ENCODE measurements around the gene BCL7C. TPM values are rescaled to one million over a fixed set of nuclear protein-coding genes. Genes with fewer than 3 reads are reported as not detected.
A peak's percentile ranks its signal among the peaks of the same experiment; 100 is the strongest.
"Not testable (repeated sequence)": the region's sequence is repeated elsewhere in the genome, so short reads cannot be mapped to it uniquely, and the experiment has no call there.

The BCL7C gene
- total RNA-seq, 1 experiment from 2014 or later: 45.8 TPM

DNA sequence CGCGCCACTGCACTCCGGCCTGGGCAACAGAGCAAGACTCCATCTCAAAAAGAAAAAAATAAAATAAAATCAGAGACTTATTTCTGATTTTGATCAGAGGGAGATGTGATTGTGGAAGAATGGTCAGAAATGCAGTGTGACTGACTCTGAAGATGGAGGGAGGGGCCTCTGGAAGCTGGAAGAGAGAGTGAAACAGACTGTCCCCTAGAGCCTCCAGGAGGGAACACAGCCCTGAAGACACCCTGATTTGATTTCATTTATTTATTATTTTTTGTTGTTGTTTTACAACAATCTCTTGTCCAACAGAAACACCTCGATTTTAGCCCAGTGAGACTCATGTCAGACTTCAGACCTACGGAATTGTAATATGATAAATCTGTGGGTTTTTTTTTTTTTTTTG lies 26.1 kb downstream of the BCL7C start:
- no peak overlapping the region for H3K4me3 ChIP-seq (ENCODE audit: low read depth in 2 of 2, low read length in 2 of 2)
- no peaks in the 10 kb centered on the region for H3K36me3 ChIP-seq (ENCODE audit: control insufficient read depth, insufficient read depth, low read length)
- no TSS peak for BruUV-seq (replicated peaks)
- intact Hi-C loops (cut with micrococcal nuclease; ENCODE audit: unreplicated experiment): no loop called here
- H3K9me3 ChIP-seq (ENCODE audit: control insufficient read depth, insufficient read depth, low read depth, low read length): no peaks in the 10 kb centered on the region
- CTCF ChIA-PET: interaction anchor here (0.6 to 0.8 kb wide), 2 partner anchors 110 to 204 kb away, joined by 5 to 8 read pairs; no protein-coding TSS in a partner anchor
- H3K4me1 ChIP-seq (ENCODE audit: control insufficient read depth, insufficient read depth, low read length): no peaks in the 10 kb centered on the region
- no peak for DNase-seq (ENCODE audit: low read depth, low spot score)
- TF ChIP-seq TCF7L2 (IDR thresholded peaks at IDR 0.05; ENCODE audit: low read depth, low read length): no peak
- TF ChIP-seq, protein P1, sequence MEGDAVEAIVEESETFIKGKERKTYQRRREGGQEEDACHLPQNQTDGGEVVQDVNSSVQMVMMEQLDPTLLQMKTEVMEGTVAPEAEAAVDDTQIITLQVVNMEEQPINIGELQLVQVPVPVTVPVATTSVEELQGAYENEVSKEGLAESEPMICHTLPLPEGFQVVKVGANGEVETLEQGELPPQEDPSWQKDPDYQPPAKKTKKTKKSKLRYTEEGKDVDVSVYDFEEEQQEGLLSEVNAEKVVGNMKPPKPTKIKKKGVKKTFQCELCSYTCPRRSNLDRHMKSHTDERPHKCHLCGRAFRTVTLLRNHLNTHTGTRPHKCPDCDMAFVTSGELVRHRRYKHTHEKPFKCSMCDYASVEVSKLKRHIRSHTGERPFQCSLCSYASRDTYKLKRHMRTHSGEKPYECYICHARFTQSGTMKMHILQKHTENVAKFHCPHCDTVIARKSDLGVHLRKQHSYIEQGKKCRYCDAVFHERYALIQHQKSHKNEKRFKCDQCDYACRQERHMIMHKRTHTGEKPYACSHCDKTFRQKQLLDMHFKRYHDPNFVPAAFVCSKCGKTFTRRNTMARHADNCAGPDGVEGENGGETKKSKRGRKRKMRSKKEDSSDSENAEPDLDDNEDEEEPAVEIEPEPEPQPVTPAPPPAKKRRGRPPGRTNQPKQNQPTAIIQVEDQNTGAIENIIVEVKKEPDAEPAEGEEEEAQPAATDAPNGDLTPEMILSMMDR (IDR thresholded peaks at IDR 0.05): no peak
- TF ChIP-seq REST (IDR thresholded peaks at IDR 0.05; ENCODE audit: insufficient read depth in 1 of 2, low read depth in 2 of 2, low read length in 1 of 2): no peak
- no peak for TF ChIP-seq POLR2AphosphoS5 (IDR thresholded peaks at IDR 0.05; ENCODE audit: low read depth, low read length)
- TF ChIP-seq SIN3A (IDR thresholded peaks at IDR 0.05; ENCODE audit: borderline replicate concordance, insufficient read depth, low read depth, low read length): no peak
- ATAC-seq: peak; percentile 90
- POLR2A ChIA-PET: no interaction called here
- no peaks in the 10 kb centered on the region for H3K27me3 ChIP-seq (ENCODE audit: control insufficient read depth, insufficient read depth, low read length)
- in situ Hi-C loops (cut with HindIII; ENCODE audit: low pct_unique_long_range_greater_than_20kb, low sequenced_read_pairs): no loop called here
- no peak overlapping the region for H3K27ac ChIP-seq (ENCODE audit: low read length)

- TF ChIP-seq, protein P1 (IDR thresholded peaks at IDR 0.05): no peak
- TF ChIP-seq REST (IDR thresholded peaks at IDR 0.05; ENCODE audit: insufficient read depth in 1 of 2, low read depth in 2 of 2, low read length in 1 of 2): no peak
- TF ChIP-seq TCF7L2 (IDR thresholded peaks at IDR 0.05; ENCODE audit: low read depth, low read length): no peak
- no peak for TF ChIP-seq POLR2AphosphoS5 (IDR thresholded peaks at IDR 0.05; ENCODE audit: low read depth, low read length)
- TF ChIP-seq SIN3A (IDR thresholded peaks at IDR 0.05; ENCODE audit: borderline replicate concordance, insufficient read depth, low read depth, low read length): no peak
- ChIA-PET CTCF (no interaction called here), POLR2A (no interaction called here)
- H3K4me1 ChIP-seq (ENCODE audit: control insufficient read depth, insufficient read depth, low read length): no peaks in the 10 kb centered on the region
- no peak for DNase-seq (ENCODE audit: low read depth, low spot score)
- H3K27ac ChIP-seq (ENCODE audit: low read length): no peak overlapping the region
- in situ Hi-C loops (cut with HindIII; ENCODE audit: low pct_unique_long_range_greater_than_20kb, low sequenced_read_pairs): no loop called here
- H3K36me3 ChIP-seq (ENCODE audit: control insufficient read depth, insufficient read depth, low read length): no peaks in the 10 kb centered on the region
- no peaks in the 10 kb centered on the region for H3K27me3 ChIP-seq (ENCODE audit: control insufficient read depth, insufficient read depth, low read length)
- no peaks in the 10 kb centered on the region for H3K9me3 ChIP-seq (ENCODE audit: control insufficient read depth, insufficient read depth, low read depth, low read length)
- H3K4me3 ChIP-seq (ENCODE audit: low read depth in 2 of 2, low read length in 2 of 2): no peak overlapping the region
- intact Hi-C loops (cut with micrococcal nuclease; ENCODE audit: unreplicated experiment): no loop called here
- ATAC-seq: no peak
- no TSS peak for BruUV-seq (replicated peaks)
Measured at GRCh38 chr16:30866031-30866430, 27.8 kb downstream of the BCL7C start.

- intact Hi-C loops (cut with micrococcal nuclease; ENCODE audit: unreplicated experiment); CTCF ChIA-PET; DNase-seq (ENCODE audit: low read depth, low spot score); ATAC-seq; H3K9me3 ChIP-seq (ENCODE audit: control insufficient read depth, insufficient read depth, low read depth, low read length); POLR2A ChIA-PET; H3K4me3 ChIP-seq (ENCODE audit: low read depth in 2 of 2, low read length in 2 of 2); H3K27ac ChIP-seq (ENCODE audit: low read length); H3K4me1 ChIP-seq (ENCODE audit: control insufficient read depth, insufficient read depth, low read length); BruUV-seq (replicated peaks); H3K27me3 ChIP-seq (ENCODE audit: control insufficient read depth, insufficient read depth, low read length); H3K36me3 ChIP-seq (ENCODE audit: control insufficient read depth, insufficient read depth, low read length); in situ Hi-C loops (cut with HindIII; ENCODE audit: low pct_unique_long_range_greater_than_20kb, low sequenced_read_pairs): not testable (repeated sequence)
Measured at GRCh38 chr16:30863178-30863577, 30.7 kb downstream of the BCL7C start.

GRCh38 chr16:30860729-30861128 lies 33.1 kb downstream of the BCL7C start:
- H3K27ac ChIP-seq (ENCODE audit: low read length); DNase-seq (ENCODE audit: low read depth, low spot score); H3K4me3 ChIP-seq (ENCODE audit: low read depth in 2 of 2, low read length in 2 of 2); POLR2A ChIA-PET; H3K27me3 ChIP-seq (ENCODE audit: control insufficient read depth, insufficient read depth, low read length); in situ Hi-C loops (cut with HindIII; ENCODE audit: low pct_unique_long_range_greater_than_20kb, low sequenced_read_pairs); H3K36me3 ChIP-seq (ENCODE audit: control insufficient read depth, insufficient read depth, low read length); BruUV-seq (replicated peaks); H3K4me1 ChIP-seq (ENCODE audit: control insufficient read depth, insufficient read depth, low read length); H3K9me3 ChIP-seq (ENCODE audit: control insufficient read depth, insufficient read depth, low read depth, low read length); intact Hi-C loops (cut with micrococcal nuclease; ENCODE audit: unreplicated experiment); CTCF ChIA-PET; ATAC-seq: not testable (repeated sequence)
